ENCODE measurements around the gene CNR2. TPM values are rescaled to one million over a fixed set of nuclear protein-coding genes. Genes with fewer than 3 reads are reported as not detected.

The CNR2 gene
- polyA plus RNA-seq, 2 of the 4 experiments (the other 2 are of a cell fraction) = not detected

- TF ChIP-seq POLR2AphosphoS2 (conservative IDR thresholded peaks at IDR 0.05; ENCODE audit: low read length) (no peak), POLR2A (IDR thresholded peaks at IDR 0.05; ENCODE audit: low read length) (no peak)
These were observed 1.8 kb upstream of the CNR2 start (continued) for GRCh38 chr1:23914921-23915320.

GRCh38 chr1:23911921-23912320, 1.2 kb downstream of the CNR2 start:
- FAIRE-seq = no peak
- CTCF ChIA-PET = no interaction called here
- no peak for DNase-seq (ENCODE audit: low read depth in 1 of 2, low spot score in 1 of 2)
- H3K4me2 ChIP-seq = no peak overlapping the region
- H3K4me1 ChIP-seq = no peaks in the 10 kb centered on the region
- 90% methylated on average over 7 of the region's 8 CpGs for WGBS (ENCODE audit: missing lambda C conversion rate)
- no peak for TF ChIP-seq NR3C1 (IDR thresholded peaks at IDR 0.05)
- TF ChIP-seq EP300 (IDR thresholded peaks at IDR 0.05) = no peak
- no peak for TF ChIP-seq ESRRA (IDR thresholded peaks at IDR 0.05; ENCODE audit: borderline replicate concordance, low read length)
- no peak for TF ChIP-seq PBX3 (IDR thresholded peaks at IDR 0.05)
- H3K27ac ChIP-seq = no peak overlapping the region
- POLR2A ChIA-PET = no interaction called here
- H3K9me3 ChIP-seq = no peaks in the 10 kb centered on the region
- H3K4me3 ChIP-seq = no peak overlapping the region
- no peak for ATAC-seq

GRCh38 chr1:23910553-23911246, 2.5 kb downstream of the CNR2 start:
- no peaks in the 10 kb centered on the region for H3K9me3 ChIP-seq
- no peak overlapping the region for H3K4me3 ChIP-seq
- no peak for TF ChIP-seq RNF2 (IDR thresholded peaks at IDR 0.05; ENCODE audit: borderline replicate concordance, low read depth)
- TF ChIP-seq HES2 (IDR thresholded peaks at IDR 0.05) = no peak
- no peak for TF ChIP-seq TFCP2L1 (CRISPR knock-in tag; IDR thresholded peaks at IDR 0.05)
- no peak for TF ChIP-seq POLR2AphosphoS2 (conservative IDR thresholded peaks at IDR 0.05; ENCODE audit: low read length)
- no peak for TF ChIP-seq JUN (IDR thresholded peaks at IDR 0.05)
- no peak for TF ChIP-seq ZSCAN20 (CRISPR knock-in tag; IDR thresholded peaks at IDR 0.05)
- TF ChIP-seq RCOR1 (IDR thresholded peaks at IDR 0.05; ENCODE audit: low read depth, low read length) = no peak
- no peak for TF ChIP-seq ELK1 (IDR thresholded peaks at IDR 0.05; ENCODE audit: low read depth, low read length)
- TF ChIP-seq ATOH8 (CRISPR knock-in tag; IDR thresholded peaks at IDR 0.05; ENCODE audit: low read depth) = no peak
- TF ChIP-seq CEBPB (IDR thresholded peaks at IDR 0.05) = no peak
- no peak for TF ChIP-seq HDAC2 (IDR thresholded peaks at IDR 0.05)
- TF ChIP-seq MYC (IDR thresholded peaks at IDR 0.05; ENCODE audit: borderline replicate concordance, low read length) = no peak
- no peak for TF ChIP-seq PBX3 (IDR thresholded peaks at IDR 0.05)
- no peak for TF ChIP-seq GATA3 (IDR thresholded peaks at IDR 0.05; ENCODE audit: borderline replicate concordance)
- no peak for TF ChIP-seq HEYL (CRISPR knock-in tag; IDR thresholded peaks at IDR 0.05)
- no peak for TF ChIP-seq HMGXB4 (CRISPR knock-in tag; IDR thresholded peaks at IDR 0.05; ENCODE audit: borderline replicate concordance)
- DNase-seq (ENCODE audit: low read depth in 1 of 2, low spot score in 1 of 2) (no peak), FAIRE-seq (no peak), ATAC-seq (no peak)
- no peaks in the 10 kb centered on the region for H3K4me1 ChIP-seq
- no peak overlapping the region for H3K4me2 ChIP-seq
- ChIA-PET CTCF (interaction anchor here (0.7 to 1.4 kb wide), 2 partner anchors 42 to 94 kb away, joined by 4 to 5 read pairs; no protein-coding TSS in a partner anchor), POLR2A (interaction anchor here (0.6 kb wide), 1 partner anchor 20 kb away, joined by 5 read pairs; no protein-coding TSS in a partner anchor)
- H3K27ac ChIP-seq = no peak overlapping the region
- 76% methylated on average over 7 of the region's 11 CpGs for WGBS (ENCODE audit: missing lambda C conversion rate)

Measured in A549 (cell line).